ENCODE measurements around the gene CELF4.

CELF4 gene

DNA sequence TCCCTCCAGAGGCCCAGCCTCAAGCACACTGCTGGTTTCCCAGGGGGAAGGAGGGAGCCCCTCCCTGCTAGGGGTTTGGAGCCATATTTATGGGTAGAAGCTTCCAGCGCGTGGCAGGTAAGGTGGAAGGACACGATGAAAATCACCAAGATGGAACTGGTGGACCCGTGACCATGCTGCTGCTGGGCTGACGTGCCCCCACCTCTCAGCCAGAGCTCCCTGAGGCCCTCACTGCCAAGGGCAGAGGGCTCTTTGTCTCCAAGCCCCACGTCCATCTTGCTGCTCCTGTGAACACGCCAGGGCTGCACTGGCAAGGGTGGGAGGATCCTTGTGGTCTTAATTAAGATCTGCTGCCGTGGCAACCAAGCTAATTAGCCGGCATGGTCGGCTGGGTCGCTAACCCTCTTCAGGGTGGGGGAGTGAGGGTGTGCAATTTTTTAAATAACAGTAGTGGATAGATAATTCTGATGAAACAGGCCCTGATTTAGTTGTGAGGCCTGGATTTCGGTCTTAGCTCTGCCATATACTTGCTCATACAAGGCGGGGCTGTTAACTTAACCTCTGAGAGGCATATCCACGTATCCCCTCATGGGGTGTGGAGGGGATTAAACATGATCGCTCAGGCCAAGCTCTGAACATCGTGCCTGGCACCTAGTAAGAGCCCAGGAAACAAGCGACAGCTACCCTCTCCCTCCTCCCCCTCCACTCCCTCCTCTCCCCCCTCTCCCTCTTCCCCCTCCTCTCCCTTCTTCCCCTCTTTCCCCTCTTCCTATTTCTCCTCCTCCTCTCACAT lies 232.8 kb downstream of the CELF4 start:
- Histone ChIP-seq H3K36me3 (ENCODE audit: control insufficient read depth in 2 of 2, insufficient read depth in 2 of 2, low read length in 2 of 2) (no peaks in the 10 kb centered on the region), H3K27ac (ENCODE audit: low read depth in 2 of 2, low read length in 2 of 2) (no peak overlapping the region), H3K9ac (ENCODE audit: low read depth in 1 of 2, low read length in 2 of 2) (no peak overlapping the region), H3K4me3 (ENCODE audit: low read length in 2 of 2) (no peak overlapping the region), H3K4me1 (ENCODE audit: control insufficient read depth in 2 of 2, insufficient read depth in 2 of 2, low read length in 2 of 2) (no peaks in the 10 kb centered on the region), H3K9me3 (ENCODE audit: control insufficient read depth in 2 of 2, low read length in 2 of 2) (no peaks in the 10 kb centered on the region), H3K27me3 (ENCODE audit: control insufficient read depth in 2 of 2, insufficient read depth in 2 of 2, low read length in 2 of 2) (no peaks in the 10 kb centered on the region)

DNA sequence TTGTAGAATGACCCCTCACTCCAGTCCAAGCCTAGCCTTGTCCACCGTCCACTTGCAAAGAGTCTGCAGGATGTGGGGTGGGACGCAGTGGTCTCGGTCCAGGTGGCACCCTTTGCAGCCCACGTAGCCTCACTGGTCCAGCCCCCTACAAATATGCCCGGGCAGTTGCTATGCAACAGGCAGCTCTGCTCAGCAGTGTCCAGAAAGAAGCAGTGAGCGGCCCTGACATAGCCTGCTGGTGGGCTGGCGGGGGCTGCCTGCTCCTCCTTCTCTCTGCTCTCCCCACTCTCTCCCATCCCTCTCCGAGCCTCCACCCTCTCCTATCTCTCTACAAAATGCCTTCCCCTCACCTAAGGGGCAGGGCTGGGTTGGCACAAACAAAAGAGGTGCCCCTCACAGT lies 233.4 kb downstream of the CELF4 start:
- H3K27me3 ChIP-seq (ENCODE audit: control insufficient read depth in 2 of 2, insufficient read depth in 2 of 2, low read length in 2 of 2), result no peaks in the 10 kb centered on the region
- H3K27ac ChIP-seq (ENCODE audit: low read depth in 2 of 2, low read length in 2 of 2), result no peak overlapping the region
- no peaks in the 10 kb centered on the region for H3K9me3 ChIP-seq (ENCODE audit: control insufficient read depth in 2 of 2, low read length in 2 of 2)
- no peaks in the 10 kb centered on the region for H3K36me3 ChIP-seq (ENCODE audit: control insufficient read depth in 2 of 2, insufficient read depth in 2 of 2, low read length in 2 of 2)
- no peak overlapping the region for H3K9ac ChIP-seq (ENCODE audit: low read depth in 1 of 2, low read length in 2 of 2)
- H3K4me3 ChIP-seq (ENCODE audit: low read length in 2 of 2), result no peak overlapping the region
- no peaks in the 10 kb centered on the region for H3K4me1 ChIP-seq (ENCODE audit: control insufficient read depth in 2 of 2, insufficient read depth in 2 of 2, low read length in 2 of 2)

DNA sequence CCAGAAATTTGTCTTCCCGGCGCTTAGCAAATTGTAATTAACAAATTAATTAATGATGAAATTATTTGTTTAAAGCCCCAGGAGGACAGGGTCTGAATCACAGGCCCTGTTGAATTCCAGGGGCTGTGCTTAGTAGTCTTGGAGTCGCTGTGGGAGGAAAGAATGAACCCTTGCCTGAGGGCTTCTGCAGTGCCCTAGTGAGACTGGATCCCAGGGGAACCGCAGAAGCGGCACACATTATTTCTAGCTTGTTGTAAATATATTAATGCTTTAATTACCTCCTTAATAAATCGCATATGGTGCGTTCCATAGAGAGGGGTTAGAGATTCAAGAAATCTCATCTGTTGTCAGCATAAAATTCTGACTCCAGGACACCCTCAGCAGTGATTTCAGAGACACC lies 235.4 kb downstream of the CELF4 start:
- Histone ChIP-seq H3K4me3 (ENCODE audit: low read length in 2 of 2) (no peak overlapping the region), H3K9ac (ENCODE audit: low read depth in 1 of 2, low read length in 2 of 2) (no peak overlapping the region), H3K27me3 (ENCODE audit: control insufficient read depth in 2 of 2, insufficient read depth in 2 of 2, low read length in 2 of 2) (no peaks in the 10 kb centered on the region), H3K4me1 (ENCODE audit: control insufficient read depth in 2 of 2, insufficient read depth in 2 of 2, low read length in 2 of 2) (no peaks in the 10 kb centered on the region), H3K9me3 (ENCODE audit: control insufficient read depth in 2 of 2, low read length in 2 of 2) (no peaks in the 10 kb centered on the region), H3K36me3 (ENCODE audit: control insufficient read depth in 2 of 2, insufficient read depth in 2 of 2, low read length in 2 of 2) (no peaks in the 10 kb centered on the region), H3K27ac (ENCODE audit: low read depth in 2 of 2, low read length in 2 of 2) (no peak overlapping the region)

DNA sequence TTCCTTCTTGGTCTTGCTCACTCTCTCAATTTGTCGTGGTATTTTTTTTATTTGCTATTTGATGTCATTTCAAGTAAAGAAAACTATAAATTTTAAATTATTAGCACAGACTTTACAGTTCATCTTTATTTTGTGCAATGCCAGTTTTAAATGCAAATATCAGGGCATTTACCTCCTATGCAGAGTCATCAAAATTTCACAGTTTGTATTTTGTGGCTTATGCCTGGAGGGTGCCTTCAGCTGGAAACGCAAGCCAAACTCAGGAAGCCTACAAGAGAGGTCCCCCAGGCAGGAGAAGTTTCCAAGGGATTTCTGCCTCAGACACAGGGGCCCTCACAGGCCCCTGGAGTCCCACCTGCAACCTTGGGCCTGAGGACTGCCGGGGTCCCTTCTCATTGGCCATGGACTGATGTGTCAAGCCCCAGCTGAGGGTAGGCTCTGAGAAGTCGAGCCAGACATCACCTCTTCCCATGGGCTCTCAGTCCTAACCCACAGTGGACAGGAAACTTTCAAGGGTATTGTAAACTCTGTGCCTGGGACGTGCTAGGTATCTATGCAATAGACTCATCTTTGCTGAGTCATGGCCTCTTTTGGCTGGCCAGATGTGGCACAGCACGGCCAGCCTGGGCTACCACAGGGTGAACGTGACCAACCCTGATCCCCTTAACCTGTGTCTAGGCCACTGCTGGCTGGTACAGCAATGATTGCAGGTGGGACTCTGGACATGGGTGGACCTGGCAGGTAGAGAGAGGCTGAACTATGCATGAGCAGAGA lies 236.5 kb downstream of the CELF4 start:
- Histone ChIP-seq H3K27me3 (ENCODE audit: control insufficient read depth in 2 of 2, insufficient read depth in 2 of 2, low read length in 2 of 2) (no peaks in the 10 kb centered on the region), H3K4me1 (ENCODE audit: control insufficient read depth in 2 of 2, insufficient read depth in 2 of 2, low read length in 2 of 2) (no peaks in the 10 kb centered on the region), H3K27ac (ENCODE audit: low read depth in 2 of 2, low read length in 2 of 2) (no peak overlapping the region), H3K36me3 (ENCODE audit: control insufficient read depth in 2 of 2, insufficient read depth in 2 of 2, low read length in 2 of 2) (no peaks in the 10 kb centered on the region), H3K4me3 (ENCODE audit: low read length in 2 of 2) (no peak overlapping the region), H3K9me3 (ENCODE audit: control insufficient read depth in 2 of 2, low read length in 2 of 2) (no peaks in the 10 kb centered on the region), H3K9ac (ENCODE audit: low read depth in 1 of 2, low read length in 2 of 2) (no peak overlapping the region)

DNA sequence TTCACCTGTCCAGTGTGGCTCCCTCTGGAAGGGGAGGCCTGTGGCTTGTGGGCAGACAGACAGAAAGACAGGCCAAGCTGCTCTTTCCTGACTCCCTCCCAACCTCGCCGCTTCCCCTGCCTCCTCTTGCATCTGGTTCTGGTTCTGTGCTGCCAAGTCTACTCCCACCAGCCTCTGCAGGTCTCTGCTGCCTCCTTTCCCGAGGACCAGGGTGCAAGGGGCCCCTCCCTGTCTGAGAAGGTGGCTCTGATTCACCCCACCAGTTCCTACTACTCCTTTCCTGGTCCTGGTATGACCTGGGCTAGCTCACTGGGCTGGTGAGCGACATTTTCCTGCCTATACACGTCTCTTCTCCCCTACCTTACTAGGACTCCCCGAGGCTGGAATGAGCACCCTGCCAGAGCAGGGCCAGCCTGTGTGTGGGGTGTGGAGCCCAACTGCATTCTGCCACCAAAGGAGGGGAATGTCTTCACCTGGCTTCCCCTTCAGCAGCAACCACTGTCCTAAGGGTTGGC lies 238.5 kb downstream of the CELF4 start:
- Histone ChIP-seq H3K27ac (ENCODE audit: low read depth in 2 of 2, low read length in 2 of 2) (no peak overlapping the region), H3K4me3 (ENCODE audit: low read length in 2 of 2) (no peak overlapping the region), H3K9me3 (ENCODE audit: control insufficient read depth in 2 of 2, low read length in 2 of 2) (no peaks in the 10 kb centered on the region), H3K4me1 (ENCODE audit: control insufficient read depth in 2 of 2, insufficient read depth in 2 of 2, low read length in 2 of 2) (no peaks in the 10 kb centered on the region), H3K9ac (ENCODE audit: low read depth in 1 of 2, low read length in 2 of 2) (no peak overlapping the region), H3K27me3 (ENCODE audit: control insufficient read depth in 2 of 2, insufficient read depth in 2 of 2, low read length in 2 of 2) (no peaks in the 10 kb centered on the region), H3K36me3 (ENCODE audit: control insufficient read depth in 2 of 2, insufficient read depth in 2 of 2, low read length in 2 of 2) (no peaks in the 10 kb centered on the region)

DNA sequence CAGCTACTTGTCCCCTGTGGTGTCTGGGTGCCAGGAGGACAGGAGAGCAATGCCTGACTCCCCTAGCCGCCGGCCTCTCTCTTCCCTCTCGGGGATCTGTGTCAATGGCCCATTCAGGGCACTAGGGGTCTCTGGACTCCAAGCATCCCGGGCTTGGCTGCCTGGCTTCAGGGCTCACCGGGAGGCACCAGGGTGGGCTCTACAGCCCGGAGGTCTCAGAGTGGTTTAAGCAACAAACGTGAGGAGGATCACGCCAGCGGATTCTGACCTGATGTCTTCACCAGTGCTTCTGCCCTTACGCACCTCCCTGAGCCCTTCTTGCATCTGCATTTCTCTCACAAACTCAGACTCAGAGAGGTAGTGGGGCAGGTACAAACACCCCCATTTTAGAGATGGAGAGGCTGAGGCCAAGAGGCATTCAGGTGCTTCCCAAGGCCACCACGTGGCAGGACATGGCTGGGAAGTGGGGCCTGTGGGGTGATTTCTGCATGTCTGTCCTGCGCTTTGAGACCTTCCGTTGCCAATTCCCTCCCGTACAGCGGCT lies 243.0 kb downstream of the CELF4 start:
- Histone ChIP-seq H3K9me3 (ENCODE audit: control insufficient read depth in 2 of 2, low read length in 2 of 2) (no peaks in the 10 kb centered on the region), H3K27ac (ENCODE audit: low read depth in 2 of 2, low read length in 2 of 2) (no peak overlapping the region), H3K4me3 (ENCODE audit: low read length in 2 of 2) (no peak overlapping the region), H3K4me1 (ENCODE audit: control insufficient read depth in 2 of 2, insufficient read depth in 2 of 2, low read length in 2 of 2) (peaks cover 0 to 3% of the 10 kb centered on the region in 2 donors), H3K27me3 (ENCODE audit: control insufficient read depth in 2 of 2, insufficient read depth in 2 of 2, low read length in 2 of 2) (no peaks in the 10 kb centered on the region), H3K9ac (ENCODE audit: low read depth in 1 of 2, low read length in 2 of 2) (no peak overlapping the region), H3K36me3 (ENCODE audit: control insufficient read depth in 2 of 2, insufficient read depth in 2 of 2, low read length in 2 of 2) (no peaks in the 10 kb centered on the region)

DNA sequence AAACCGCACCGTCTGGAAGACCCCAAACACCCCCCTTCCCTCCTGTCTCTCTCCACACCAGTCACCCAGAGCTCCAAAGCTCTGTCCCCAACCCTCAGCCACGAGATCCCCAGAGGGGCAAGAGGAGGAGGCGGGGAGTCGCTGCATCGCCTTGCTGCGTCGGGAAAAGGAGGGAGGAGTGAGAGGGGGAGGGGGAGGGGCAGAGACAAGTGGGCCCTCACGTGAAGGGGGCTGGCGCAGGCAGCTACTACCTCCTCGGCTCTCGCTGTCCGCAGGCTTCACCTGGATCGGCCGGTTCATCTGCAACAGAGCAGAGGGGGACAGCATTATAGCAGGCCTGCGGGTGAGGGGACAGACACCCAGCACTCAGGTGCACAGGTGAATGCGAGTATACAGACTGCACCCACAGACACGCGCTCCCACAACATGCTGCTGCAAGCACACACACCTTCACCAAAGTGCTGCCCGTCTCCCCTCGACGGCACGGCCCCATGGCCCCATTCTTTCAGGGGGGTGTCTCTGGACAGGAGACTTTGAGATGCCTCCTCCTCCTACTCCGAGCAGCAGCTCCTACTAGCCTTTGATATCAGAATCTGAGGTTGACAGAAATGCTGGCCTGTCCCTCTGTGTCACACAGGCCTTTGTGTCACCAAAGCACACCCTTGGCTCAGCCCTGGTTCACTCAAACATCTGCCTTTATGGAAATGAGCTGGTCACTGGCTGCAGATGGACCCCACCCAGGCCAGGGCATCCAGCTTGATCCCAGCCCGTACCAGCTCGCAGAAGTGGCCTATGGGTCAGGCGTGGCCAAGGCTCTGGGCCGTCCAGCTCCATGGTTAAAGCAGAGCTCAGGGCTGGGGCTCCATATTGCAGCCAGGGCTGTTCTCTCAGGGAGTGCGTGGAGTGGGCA lies 243.8 kb downstream of the CELF4 start:
- H3K27ac ChIP-seq (ENCODE audit: low read depth in 2 of 2, low read length in 2 of 2), result no peak overlapping the region
- H3K27me3 ChIP-seq (ENCODE audit: control insufficient read depth in 2 of 2, insufficient read depth in 2 of 2, low read length in 2 of 2), result no peaks in the 10 kb centered on the region
- peaks cover 0 to 3% of the 10 kb centered on the region in 2 donors for H3K4me1 ChIP-seq (ENCODE audit: control insufficient read depth in 2 of 2, insufficient read depth in 2 of 2, low read length in 2 of 2)
- H3K9me3 ChIP-seq (ENCODE audit: control insufficient read depth in 2 of 2, low read length in 2 of 2), result no peaks in the 10 kb centered on the region
- H3K9ac ChIP-seq (ENCODE audit: low read depth in 1 of 2, low read length in 2 of 2), result no peak overlapping the region
- H3K4me3 ChIP-seq (ENCODE audit: low read length in 2 of 2), result no peak overlapping the region
- no peaks in the 10 kb centered on the region for H3K36me3 ChIP-seq (ENCODE audit: control insufficient read depth in 2 of 2, insufficient read depth in 2 of 2, low read length in 2 of 2)

DNA sequence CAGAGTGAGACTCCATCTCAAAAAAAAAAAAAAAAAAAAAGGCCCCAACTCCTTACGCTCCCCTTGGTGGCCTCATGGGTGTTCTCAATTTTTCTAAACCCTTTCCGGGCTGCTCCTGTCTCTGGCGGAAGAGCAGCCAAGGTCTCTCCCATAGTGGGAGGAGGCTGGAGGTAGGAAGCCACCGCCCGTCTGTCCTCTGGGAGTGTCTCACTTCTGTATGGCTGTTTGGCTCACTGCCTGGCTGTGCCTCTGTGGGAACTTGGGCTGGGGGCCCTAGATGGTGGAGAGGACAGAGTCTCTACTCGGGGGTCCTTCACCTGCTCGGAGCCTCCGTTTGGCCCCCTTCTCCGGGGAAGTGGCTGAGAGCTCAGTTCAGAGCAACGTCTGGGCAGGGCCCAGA lies 245.3 kb downstream of the CELF4 start:
- Histone ChIP-seq H3K27ac (ENCODE audit: low read depth in 2 of 2, low read length in 2 of 2) (no peak overlapping the region), H3K9me3 (ENCODE audit: control insufficient read depth in 2 of 2, low read length in 2 of 2) (no peaks in the 10 kb centered on the region), H3K4me3 (ENCODE audit: low read length in 2 of 2) (no peak overlapping the region), H3K27me3 (ENCODE audit: control insufficient read depth in 2 of 2, insufficient read depth in 2 of 2, low read length in 2 of 2) (no peaks in the 10 kb centered on the region), H3K4me1 (ENCODE audit: control insufficient read depth in 2 of 2, insufficient read depth in 2 of 2, low read length in 2 of 2) (peaks cover 0 to 3% of the 10 kb centered on the region in 2 donors), H3K9ac (ENCODE audit: low read depth in 1 of 2, low read length in 2 of 2) (no peak overlapping the region), H3K36me3 (ENCODE audit: control insufficient read depth in 2 of 2, insufficient read depth in 2 of 2, low read length in 2 of 2) (no peaks in the 10 kb centered on the region)

DNA sequence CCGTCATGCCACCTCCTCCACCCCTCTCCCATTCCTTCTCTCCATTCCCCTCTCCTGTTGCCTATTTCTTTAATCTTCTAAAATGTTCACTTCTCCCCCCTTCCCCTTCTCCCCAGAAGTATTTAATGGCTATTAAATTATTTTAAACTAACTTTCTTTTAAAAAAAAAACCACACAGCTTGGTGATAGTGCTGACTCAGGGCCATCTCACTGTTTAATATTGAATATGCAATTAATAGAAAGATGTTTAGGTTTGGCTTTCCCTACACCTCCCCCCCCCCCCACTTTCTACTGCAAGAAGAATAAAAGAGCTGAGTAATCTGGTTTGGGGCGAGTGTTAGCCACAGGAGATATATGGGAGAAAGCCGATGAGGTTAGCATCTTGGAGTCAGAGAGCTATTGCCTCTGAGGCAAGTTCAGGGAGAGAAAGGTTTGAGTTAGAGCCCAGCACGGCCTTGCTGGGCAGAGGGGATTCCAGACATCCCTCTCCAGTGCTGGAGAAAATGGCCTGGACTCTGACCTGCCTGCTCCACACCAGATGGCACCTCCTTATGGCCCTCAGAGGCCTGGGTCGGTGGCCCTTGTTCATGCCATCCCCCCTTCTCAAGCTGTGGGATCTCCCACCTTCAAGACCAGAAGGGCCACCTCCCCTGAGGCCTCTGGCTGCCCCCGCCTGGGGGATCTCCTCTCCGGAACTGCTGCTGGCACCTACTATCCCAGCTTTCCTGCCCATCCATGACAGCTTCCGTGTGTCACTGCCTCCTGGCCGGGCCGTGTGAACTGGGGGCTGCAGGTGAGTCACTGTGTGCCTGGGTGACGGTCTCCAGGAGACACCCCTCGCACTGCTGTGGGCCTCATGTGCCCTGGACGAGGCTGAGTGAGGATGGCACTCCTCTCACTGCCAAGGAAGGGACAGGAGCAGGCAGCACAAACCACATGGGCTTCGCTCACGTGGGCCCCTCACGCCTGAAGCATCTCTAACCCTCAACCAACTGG lies 246.9 kb downstream of the CELF4 start:
- no peaks in the 10 kb centered on the region for H3K36me3 ChIP-seq (ENCODE audit: control insufficient read depth in 2 of 2, insufficient read depth in 2 of 2, low read length in 2 of 2)
- H3K9ac ChIP-seq (ENCODE audit: low read depth in 1 of 2, low read length in 2 of 2), result no peak overlapping the region
- no peak overlapping the region for H3K27ac ChIP-seq (ENCODE audit: low read depth in 2 of 2, low read length in 2 of 2)
- peaks cover 0 to 3% of the 10 kb centered on the region in 2 donors for H3K4me1 ChIP-seq (ENCODE audit: control insufficient read depth in 2 of 2, insufficient read depth in 2 of 2, low read length in 2 of 2)
- H3K4me3 ChIP-seq (ENCODE audit: low read length in 2 of 2), result no peak overlapping the region
- no peaks in the 10 kb centered on the region for H3K27me3 ChIP-seq (ENCODE audit: control insufficient read depth in 2 of 2, insufficient read depth in 2 of 2, low read length in 2 of 2)
- no peaks in the 10 kb centered on the region for H3K9me3 ChIP-seq (ENCODE audit: control insufficient read depth in 2 of 2, low read length in 2 of 2)

Data from mucosa of rectum (tissue), 2 donors.